Kidney epithelial cell (primary cell): ENCODE results near the gene HIC1. TPM values are rescaled to one million over a fixed set of nuclear protein-coding genes. Genes with fewer than 3 reads are reported as not detected.

Experiments
- DNase-seq: peaks from one replicate; pipeline ENCODE4 v3.0.0-alpha.2; 2010; ENCODE audit warnings: low read depth
- H3K27me3 ChIP-seq: 2 replicates; pipeline ENCODE4 v1.6.0; 2011; ENCODE audit warnings: low read length; ENCODE audit not compliant: control insufficient read depth, insufficient read depth
- H3K36me3 ChIP-seq: 2 replicates; pipeline ENCODE4 v1.5.1; 2011; ENCODE audit warnings: low read length; ENCODE audit not compliant: control insufficient read depth, insufficient read depth
- H3K4me3 ChIP-seq: 2 replicates; pipeline ENCODE4 v1.5.1; 2011; ENCODE audit warnings: low read depth, mild to moderate bottlenecking, control low read depth, low read length
- CTCF ChIP-seq: IDR thresholded peaks from 2 replicates; pipeline ENCODE4 v1.5.1; 2011; ENCODE audit warnings: mild to moderate bottlenecking, moderate library complexity, low read length, control low read depth, inconsistent platforms; ENCODE audit not compliant: insufficient read depth, poor library complexity, severe bottlenecking
- total RNA-seq: library from RNA; depleted of rRNA; stranded (reverse); fragments of >200 nt; gene quantifications from 2 replicates; pipeline ENCODE4 v1.2.3, GENCODE V29; 2015

Gene HIC1
- total RNA-seq, 1 donor from 2014 or later, result 11.9 TPM

- TF ChIP-seq CTCF, result no peak
- no peak for DNase-seq
- Histone ChIP-seq H3K4me3 (no peak overlapping the region), H3K36me3 (no peaks in the 10 kb centered on the region), H3K27me3 (peaks cover 79% of the 10 kb centered on the region)
Observed at GRCh38 chr17:2019723-2020122, 35.2 kb upstream of the HIC1 start.

- TF ChIP-seq CTCF, result no peak
- peaks cover 80% of the 10 kb centered on the region for H3K27me3 ChIP-seq
- DNase-seq, result no peak
- no peaks in the 10 kb centered on the region for H3K36me3 ChIP-seq
- no peak overlapping the region for H3K4me3 ChIP-seq
Observed at GRCh38 chr17:2020721-2021120, 34.2 kb upstream of the HIC1 start.

- no peak for DNase-seq
- peaks cover 77% of the 10 kb centered on the region for H3K27me3 ChIP-seq
- no peak for TF ChIP-seq CTCF
Observed at GRCh38 chr17:2022647-2023240, 32.2 kb upstream of the HIC1 start.

GRCh38 chr17:2023256-2023655 is 31.6 kb upstream of the HIC1 start:
- DNase-seq, result no peak
- TF ChIP-seq CTCF, result no peak
- Histone ChIP-seq H3K36me3 (no peaks in the 10 kb centered on the region), H3K27me3 (peaks cover 72% of the 10 kb centered on the region), H3K4me3 (no peak overlapping the region)

More at GRCh38 chr17:2022647-2023240, 32.2 kb upstream of the HIC1 start:
- Histone ChIP-seq H3K4me3 (no peak overlapping the region), H3K36me3 (no peaks in the 10 kb centered on the region)

GRCh38 chr17:2023692-2024571 is 31.0 kb upstream of the HIC1 start:
- H3K27me3 ChIP-seq, result peaks cover 69% of the 10 kb centered on the region
- no peak overlapping the region for H3K4me3 ChIP-seq
- H3K36me3 ChIP-seq, result no peaks in the 10 kb centered on the region
- DNase-seq, result no peak
- TF ChIP-seq CTCF, result no peak
